ENCODE measurements around the gene PSMB11.

- TF ChIP-seq POLR2AphosphoS5 (IDR thresholded peaks at IDR 0.05; ENCODE audit: low read depth, low read length) (no peak), TAF1 (IDR thresholded peaks at IDR 0.05; ENCODE audit: borderline replicate concordance, low read depth, low read length) (no peak), POLR2A (IDR thresholded peaks at IDR 0.05; ENCODE audit: low read depth, low read length) (no peak)
Measured at GRCh38 chr14:23020143-23021128, 21.6 kb upstream of the PSMB11 start.

Data from GM12892 (cell line).